Mesenchymal stem cell (in vitro differentiated cells and primary cell): ENCODE data around the gene SAXO1.

Source experiments
- DNase-seq: peaks from one replicate; pipeline ENCODE4 v3.0.0-alpha.2; 2013
- H2AFZ ChIP-seq: one replicate; pipeline ENCODE4 v1.6.1; 2013; ENCODE audit warnings: low read depth, mild to moderate bottlenecking, control low read depth, inconsistent platforms, low read length, moderate library complexity
- H2AK5ac ChIP-seq: 2 replicates; pipeline ENCODE4 v1.6.1; 2013; ENCODE audit warnings: low read length, moderate library complexity, mild to moderate bottlenecking, inconsistent platforms; ENCODE audit not compliant: severe bottlenecking
- H2BK120ac ChIP-seq: one replicate; pipeline ENCODE4 v1.6.1; 2013; ENCODE audit warnings: low read depth, mild to moderate bottlenecking, inconsistent platforms, low read length, moderate library complexity
- H2BK12ac ChIP-seq, 2 experiments: one replicate each; pipeline ENCODE4 v1.6.1; 2013; ENCODE audit warnings: inconsistent platforms in 2 of 2, low read length in 2 of 2, mild to moderate bottlenecking in 2 of 2, moderate library complexity in 2 of 2, control low read depth in 1 of 2
- H2BK15ac ChIP-seq: one replicate; pipeline ENCODE4 v1.6.1; 2013; ENCODE audit warnings: mild to moderate bottlenecking, low read depth, inconsistent platforms; ENCODE audit not compliant: poor library complexity, severe bottlenecking
- H2BK5ac ChIP-seq: 2 replicates; pipeline ENCODE4 v1.6.1; 2013; ENCODE audit warnings: low read depth, mild to moderate bottlenecking, low read length, control low read depth, inconsistent platforms; ENCODE audit not compliant: poor library complexity, severe bottlenecking
- H3K14ac ChIP-seq, 2 experiments: one replicate each; pipeline ENCODE4 v1.6.1; 2013; ENCODE audit warnings: inconsistent platforms in 2 of 2, low read length in 2 of 2, control low read depth in 1 of 2, mild to moderate bottlenecking in 1 of 2, moderate library complexity in 1 of 2
- H3K18ac ChIP-seq, 2 experiments: one replicate each; pipeline ENCODE4 v1.6.1; 2013; ENCODE audit warnings: inconsistent platforms in 2 of 2, low read length in 2 of 2, control low read depth in 1 of 2, low read depth in 1 of 2, mild to moderate bottlenecking in 1 of 2
- H3K23ac ChIP-seq, 2 experiments: one replicate each; pipeline ENCODE4 v1.6.1; 2013; ENCODE audit warnings: inconsistent platforms in 2 of 2, low read length in 2 of 2, mild to moderate bottlenecking in 2 of 2, moderate library complexity in 2 of 2, control low read depth in 1 of 2
- H3K27ac ChIP-seq: 2 replicates; pipeline ENCODE4 v1.5.1; 2013; ENCODE audit warnings: mild to moderate bottlenecking, moderate library complexity, low read length, control low read depth, inconsistent platforms; ENCODE audit not compliant: poor library complexity, severe bottlenecking
- H3K27me3 ChIP-seq, 2 experiments: 2 replicates each; pipeline versions ENCODE4 v1.6.1 to v1.7.0; 2013; ENCODE audit warnings: low read length in 2 of 2, mild to moderate bottlenecking in 2 of 2, moderate library complexity in 2 of 2, control low read depth in 1 of 2, inconsistent platforms in 1 of 2; ENCODE audit not compliant: control insufficient read depth in 1 of 2, insufficient read depth in 1 of 2
- H3K36me3 ChIP-seq, 2 experiments: 2 replicates each; pipeline versions ENCODE4 v1.6.1 to v1.7.0; 2013; ENCODE audit warnings: low read length in 2 of 2, control low read depth in 1 of 2, inconsistent platforms in 1 of 2, low read depth in 1 of 2, mild to moderate bottlenecking in 1 of 2; ENCODE audit not compliant: insufficient read depth in 2 of 2, control insufficient read depth in 1 of 2
- H3K4ac ChIP-seq, 2 experiments: one replicate each; pipeline ENCODE4 v1.6.1; 2013; ENCODE audit warnings: inconsistent platforms in 2 of 2, low read length in 2 of 2, mild to moderate bottlenecking in 2 of 2, moderate library complexity in 2 of 2, control low read depth in 1 of 2, low read depth in 1 of 2
- H3K4me1 ChIP-seq: 2 replicates; pipeline ENCODE4 v1.6.1; 2013; ENCODE audit warnings: low read depth, low read length, control low read depth; ENCODE audit not compliant: control insufficient read depth, insufficient read depth
- H3K4me2 ChIP-seq: 2 replicates; pipeline ENCODE4 v1.6.1; 2013; ENCODE audit warnings: low read length, mild to moderate bottlenecking, inconsistent platforms; ENCODE audit not compliant: poor library complexity, severe bottlenecking
- H3K4me3 ChIP-seq, 2 experiments: 2 replicates each; pipeline versions ENCODE4 v1.5.1 to v1.7.0; 2013; ENCODE audit warnings: low read length in 2 of 2, mild to moderate bottlenecking in 2 of 2, control low read depth in 1 of 2, low read depth in 1 of 2; ENCODE audit not compliant: insufficient read depth in 1 of 2
- H3K79me1 ChIP-seq: replicated peaks from 2 replicates; pipeline ENCODE4 v1.6.1; 2013; ENCODE audit warnings: mild to moderate bottlenecking, control low read depth, low read length, inconsistent platforms; ENCODE audit not compliant: poor library complexity, severe bottlenecking
- H3K9ac ChIP-seq: 2 replicates; pipeline ENCODE4 v1.7.0; 2013; ENCODE audit warnings: mild to moderate bottlenecking, low read length, moderate library complexity
- H3K9me3 ChIP-seq: 2 replicates; pipeline ENCODE4 v1.7.0; 2013; ENCODE audit warnings: mild to moderate bottlenecking, low read length; ENCODE audit not compliant: control insufficient read depth
- H4K8ac ChIP-seq: one replicate; pipeline ENCODE4 v1.6.1; 2013; ENCODE audit warnings: inconsistent platforms, mild to moderate bottlenecking, low read length, moderate library complexity
- H4K91ac ChIP-seq: one replicate; pipeline ENCODE4 v1.6.1; 2013; ENCODE audit warnings: mild to moderate bottlenecking, low read length, inconsistent platforms
- WGBS: methylation state at CpG from one replicate; pipeline ENCODE4 v1.1.7; 2013; ENCODE audit warnings: mixed read lengths; 5-methylcytosine and 5-hydroxymethylcytosine counted together

The SAXO1 gene

DNA sequence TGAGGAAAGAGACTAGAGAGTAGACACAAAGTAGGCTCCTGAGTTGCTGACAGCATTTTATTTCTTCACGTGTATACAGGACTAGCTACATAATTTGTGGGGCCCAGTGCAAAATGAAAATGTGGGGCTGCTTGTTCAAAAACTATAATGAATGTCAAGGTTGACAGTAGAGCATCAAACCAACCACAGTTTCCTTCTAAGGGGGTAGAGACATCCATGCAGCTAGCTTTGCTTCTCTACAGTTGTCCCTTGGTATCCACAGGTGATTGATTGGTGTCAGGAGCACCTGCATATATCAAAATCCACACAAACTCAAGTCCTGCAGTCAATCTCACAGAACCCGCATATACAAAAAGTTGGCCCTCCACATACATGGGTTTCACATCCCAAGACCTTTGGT is 129.6 kb downstream of the SAXO1 start:
- Histone ChIP-seq H3K9me3 (peaks cover 7% of the 10 kb centered on the region), H3K79me1 (no peaks in the 10 kb centered on the region), H3K4me2 (no peak overlapping the region), H2BK12ac (no peak overlapping the region), H3K4me1 (peaks cover 23% of the 10 kb centered on the region), H3K36me3 (peaks cover 0 to 80% of the 10 kb centered on the region in 2 experiments), H4K91ac (no peak overlapping the region), H3K9ac (no peak overlapping the region), H2BK15ac (no peak overlapping the region), H2BK120ac (no peak overlapping the region), H3K23ac (no peak overlapping the region), H3K27me3 (no peaks in the 10 kb centered on the region), H3K4ac (no peak overlapping the region), H3K4me3 (no peak overlapping the region), H3K27ac (no peak overlapping the region), H2BK5ac (no peak overlapping the region), H3K18ac (no peak overlapping the region), H4K8ac (no peak overlapping the region), H2AFZ (no peak overlapping the region), H3K14ac (no peak overlapping the region), H2AK5ac (no peak overlapping the region)
- 80% methylated on average over 1 of the region's 2 CpGs for WGBS
- no peak for DNase-seq

DNA sequence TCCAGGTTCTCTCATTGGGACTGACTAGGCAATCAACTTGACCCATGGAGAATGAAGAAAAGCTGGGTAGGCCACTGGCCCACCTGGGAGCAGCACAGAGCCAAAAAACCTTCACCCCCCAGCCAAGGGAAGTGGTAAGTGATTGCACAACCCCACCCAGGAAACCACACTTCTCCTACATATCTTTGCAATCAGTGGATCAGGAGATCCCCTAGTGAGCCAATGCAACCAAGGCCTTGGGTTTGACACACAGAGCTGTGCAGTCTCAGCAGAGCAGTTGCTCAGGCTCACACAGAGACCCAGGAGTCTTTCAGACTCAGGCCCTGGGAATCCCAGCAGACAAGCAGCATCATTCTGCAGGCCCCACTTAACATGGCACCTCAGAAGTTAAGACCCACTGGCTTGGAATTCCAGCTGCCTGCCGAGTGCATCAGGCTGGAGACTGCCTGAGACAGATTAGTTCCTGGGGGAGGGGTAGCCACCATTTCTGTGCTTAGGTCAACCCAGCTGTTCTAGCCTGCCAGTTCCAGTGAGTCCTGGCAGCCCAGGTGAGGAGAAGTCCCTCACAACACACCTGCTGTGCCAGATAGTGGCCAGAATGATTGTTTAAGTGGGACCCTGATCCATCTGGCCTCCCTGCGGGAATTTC is 136.4 kb downstream of the SAXO1 start:
- no peaks in the 10 kb centered on the region for H3K79me1 ChIP-seq
- no peak overlapping the region for H2BK15ac ChIP-seq
- no peak overlapping the region for H4K91ac ChIP-seq
- no peak overlapping the region for H2BK12ac ChIP-seq
- H3K4me1 ChIP-seq: no peaks in the 10 kb centered on the region
- peak overlapping the region in 1 of 2 experiments; percentile 26 for H3K4me3 ChIP-seq
- no peak overlapping the region for H3K9ac ChIP-seq
- H3K27me3 ChIP-seq: no peaks in the 10 kb centered on the region
- no peak overlapping the region for H3K4ac ChIP-seq
- no peak overlapping the region for H3K27ac ChIP-seq
- H2BK120ac ChIP-seq: no peak overlapping the region
- H2AFZ ChIP-seq: no peak overlapping the region
- no peak overlapping the region for H3K18ac ChIP-seq
- H3K4me2 ChIP-seq: no peak overlapping the region
- no peak overlapping the region for H2BK5ac ChIP-seq
- H3K23ac ChIP-seq: no peak overlapping the region
- H3K36me3 ChIP-seq: peaks cover 17 to 92% of the 10 kb centered on the region in 2 experiments
- H3K9me3 ChIP-seq: peaks cover 64% of the 10 kb centered on the region
- H3K14ac ChIP-seq: no peak overlapping the region
- no peak for DNase-seq
- no peak overlapping the region for H4K8ac ChIP-seq
- no peak overlapping the region for H2AK5ac ChIP-seq
- WGBS: 82% methylated on average over 2 of the region's 2 CpGs

DNA sequence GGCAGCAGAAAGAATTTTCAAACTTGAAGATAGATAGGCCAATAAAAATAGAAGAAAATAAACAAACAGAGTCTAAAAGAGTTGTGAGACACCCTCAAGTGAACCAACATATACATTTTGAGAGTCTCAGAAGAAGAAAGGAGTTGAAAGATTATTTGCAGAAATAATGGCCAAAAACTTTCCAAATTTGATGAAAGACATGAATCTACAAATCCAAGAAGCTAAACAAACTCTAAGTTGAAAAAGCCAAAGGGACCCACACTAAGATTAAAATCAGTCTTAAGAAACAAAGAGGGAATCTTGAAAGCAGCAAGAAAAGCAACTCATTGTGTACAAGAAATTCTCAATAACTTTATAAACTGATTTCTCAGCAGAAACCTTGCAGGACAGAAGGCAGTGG is 137.0 kb downstream of the SAXO1 start:
- no peak overlapping the region for H3K4me2 ChIP-seq
- H2BK5ac ChIP-seq: no peak overlapping the region
- H3K18ac ChIP-seq: no peak overlapping the region
- no peak overlapping the region for H2BK120ac ChIP-seq
- no peak overlapping the region for H2BK15ac ChIP-seq
- no peak overlapping the region for H3K23ac ChIP-seq
- no peak overlapping the region for H3K4ac ChIP-seq
- no peak overlapping the region for H2AFZ ChIP-seq
- H4K8ac ChIP-seq: no peak overlapping the region
- no peak overlapping the region for H3K9ac ChIP-seq
- no peak overlapping the region for H2BK12ac ChIP-seq
- peaks cover 17 to 92% of the 10 kb centered on the region in 2 experiments for H3K36me3 ChIP-seq
- H2AK5ac ChIP-seq: no peak overlapping the region
- no peaks in the 10 kb centered on the region for H3K27me3 ChIP-seq
- H4K91ac ChIP-seq: no peak overlapping the region
- H3K79me1 ChIP-seq: no peaks in the 10 kb centered on the region
- H3K9me3 ChIP-seq: peaks cover 64% of the 10 kb centered on the region
- no peak for DNase-seq
- H3K4me1 ChIP-seq: peaks cover under 1% of the 10 kb centered on the region
- H3K14ac ChIP-seq: no peak overlapping the region
- no peak overlapping the region for H3K27ac ChIP-seq
- H3K4me3 ChIP-seq: peak overlapping the region in 1 of 2 experiments; percentile 42

DNA sequence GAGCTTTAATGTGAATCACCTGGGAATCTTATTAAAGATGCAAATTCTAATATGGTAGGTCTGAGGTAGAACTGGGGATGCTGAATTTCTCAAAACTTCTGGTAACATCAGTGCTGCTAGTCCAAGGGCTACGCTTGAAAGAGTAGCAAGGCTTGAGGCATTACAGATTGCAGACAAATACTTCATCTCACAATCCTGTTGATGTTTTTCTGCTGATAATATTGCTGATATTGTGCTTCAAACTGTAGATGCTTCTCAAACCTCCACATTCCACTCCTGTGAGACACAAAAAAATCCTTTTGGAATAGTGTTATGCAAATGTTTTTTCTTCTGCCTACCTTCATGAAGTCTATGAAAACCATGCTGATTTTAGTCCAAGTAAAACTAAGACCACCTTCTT is 139.5 kb downstream of the SAXO1 start:
- Histone ChIP-seq H3K14ac (no peak overlapping the region), H3K4me2 (no peak overlapping the region), H4K8ac (no peak overlapping the region), H2BK15ac (no peak overlapping the region), H3K18ac (no peak overlapping the region), H3K9ac (no peak overlapping the region), H2BK5ac (no peak overlapping the region), H2AFZ (no peak overlapping the region), H3K4me1 (peaks cover 8% of the 10 kb centered on the region), H3K9me3 (peaks cover 58% of the 10 kb centered on the region), H2BK12ac (no peak overlapping the region), H2BK120ac (no peak overlapping the region), H2AK5ac (no peak overlapping the region), H3K23ac (no peak overlapping the region), H3K79me1 (no peaks in the 10 kb centered on the region), H4K91ac (no peak overlapping the region), H3K4me3 (no peak overlapping the region), H3K27ac (no peak overlapping the region), H3K4ac (no peak overlapping the region), H3K36me3 (peaks cover 21 to 99% of the 10 kb centered on the region in 2 experiments), H3K27me3 (no peaks in the 10 kb centered on the region)
- DNase-seq: no peak
- no CpG with 5 or more reads among the region's 1 CpG for WGBS
